Fibroblast of lung (primary cell): ENCODE measurements around the gene FGF14.

Experiments
- CTCF ChIP-seq, 2 donors: IDR thresholded peaks in 1 of 2; conservative IDR thresholded peaks in 1 of 2; 1 replicate in 1 of 2; 2 replicates in 1 of 2; pipeline ENCODE4 v1.5.1; 2011 to 2012; ENCODE audit warnings: low read length in 2 of 2, control low read depth in 1 of 2, inconsistent platforms in 1 of 2, low read depth in 1 of 2, mild to moderate bottlenecking in 1 of 2
- EZH2 ChIP-seq: IDR thresholded peaks from 2 replicates; pipeline ENCODE4 v1.5.1; 2012; ENCODE audit warnings: low read length, control low read depth, mild to moderate bottlenecking; ENCODE audit errors: missing control alignments

- no peak for TF ChIP-seq EZH2
- TF ChIP-seq CTCF (conservative IDR thresholded peaks at IDR 0.05 in 1 of 2, IDR thresholded peaks at IDR 0.05 in 1 of 2; ENCODE audit: low read depth in 1 of 2, low read length in 2 of 2), result no peak
Measured at GRCh38 chr13:101728021-101728420, 673.8 kb downstream of the FGF14 start.
